ENCODE measurements around the gene ARID5A.

ARID5A gene

DNA sequence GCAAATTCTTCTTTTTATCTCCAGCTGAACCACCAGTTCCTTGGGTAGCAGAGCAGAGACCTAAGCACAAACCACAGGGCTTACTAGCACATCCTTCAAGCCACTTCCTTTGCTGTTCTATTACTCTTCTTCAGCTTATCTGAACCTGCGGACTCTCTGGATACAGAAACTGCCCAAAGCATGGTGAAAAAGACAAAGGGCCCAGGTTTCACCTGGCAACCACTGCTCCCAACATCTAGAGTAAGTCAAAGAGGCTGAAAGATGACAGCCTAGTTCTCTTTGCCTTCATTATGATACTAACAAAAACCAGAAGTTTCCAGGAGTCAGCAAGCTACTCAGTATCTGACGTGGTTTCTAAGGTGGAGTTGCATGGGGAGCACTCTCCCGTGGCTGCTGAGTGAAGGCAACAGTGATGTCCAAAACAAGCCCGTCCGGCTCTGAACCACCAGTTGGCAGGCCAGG is 58.2 kb downstream of the ARID5A start:
- no peak overlapping the region for H3K4me3 ChIP-seq (ENCODE audit: low read depth, low read length)
- no peak for TF ChIP-seq CTCF (conservative IDR thresholded peaks at IDR 0.05; ENCODE audit: low read depth, low read length)
- DNase-seq (ENCODE audit: low read depth) = no peak

- H3K4me3 ChIP-seq (ENCODE audit: low read depth, low read length) = no peak overlapping the region
- no peak for TF ChIP-seq CTCF (conservative IDR thresholded peaks at IDR 0.05; ENCODE audit: low read depth, low read length)
- no peak for DNase-seq (ENCODE audit: low read depth)
Observed at GRCh38 chr2:96596596-96596995, 60.0 kb downstream of the ARID5A start.

- DNase-seq (ENCODE audit: low read depth) = no peak
- H3K4me3 ChIP-seq (ENCODE audit: low read depth, low read length) = no peak overlapping the region
- TF ChIP-seq CTCF (conservative IDR thresholded peaks at IDR 0.05; ENCODE audit: low read depth, low read length) = no peak
Observed at GRCh38 chr2:96599941-96600340, 63.4 kb downstream of the ARID5A start.

GRCh38 chr2:96601382-96602292 is 65.1 kb downstream of the ARID5A start:
- H3K4me3 ChIP-seq (ENCODE audit: low read depth, low read length) = no peak overlapping the region
- TF ChIP-seq CTCF (conservative IDR thresholded peaks at IDR 0.05; ENCODE audit: low read depth, low read length) = no peak
- no peak for DNase-seq (ENCODE audit: low read depth)

All from choroid plexus epithelial cell (primary cell).